GM12891 (cell line): ENCODE measurements around the gene SATL1.

Source experiments
- POLR2A ChIP-seq: IDR thresholded peaks from 2 replicates; pipeline ENCODE4 v1.6.1; 2011; ENCODE audit warnings: low read depth, low read length, control low read depth
- POU2F2 ChIP-seq: IDR thresholded peaks from 2 replicates; pipeline ENCODE4 v1.6.1; 2011; ENCODE audit warnings: low read depth, mild to moderate bottlenecking, control low read depth, low read length, moderate library complexity

DNA sequence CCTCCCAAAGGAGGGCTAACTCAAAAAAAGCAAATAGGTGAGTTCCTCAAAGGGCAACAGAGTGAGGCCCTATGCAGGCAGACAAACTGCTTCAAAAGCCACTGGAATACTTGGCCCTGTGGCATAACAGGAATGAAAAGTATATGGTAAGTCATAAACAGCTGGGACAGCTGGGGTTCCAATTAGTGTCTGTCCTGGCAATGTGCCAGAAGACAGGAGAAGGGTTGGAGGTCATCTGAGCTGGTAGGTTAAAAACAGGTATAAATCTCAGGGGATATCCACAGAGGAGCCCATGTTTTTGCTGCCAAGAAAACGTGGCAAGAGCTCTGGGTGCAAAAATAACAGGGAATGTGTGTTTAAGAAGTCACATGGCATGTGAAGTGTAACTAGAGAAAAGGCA lies 128.3 kb downstream of the SATL1 start:
- no peak for TF ChIP-seq POLR2A
- no peak for TF ChIP-seq POU2F2
